ENCODE measurements around the gene GOSR1.
"Not testable (repeated sequence)": the region's sequence is repeated elsewhere in the genome, so short reads cannot be mapped to it uniquely, and the experiment has no call there.

Gene GOSR1

GRCh38 chr17:30567231-30568116 is 90.3 kb downstream of the GOSR1 start:
- H3K9ac ChIP-seq (ENCODE audit: low read depth, low read length): no peak overlapping the region
- H3K36me3 ChIP-seq (ENCODE audit: insufficient read depth, low read length): no peaks in the 10 kb centered on the region
- H3K4me1 ChIP-seq (ENCODE audit: insufficient read depth, low read length): peaks cover 15% of the 10 kb centered on the region
- no peaks in the 10 kb centered on the region for H3K9me3 ChIP-seq (ENCODE audit: control insufficient read depth, insufficient read depth, low read length)

GRCh38 chr17:30568117-30568430 is 90.9 kb downstream of the GOSR1 start:
- no peak overlapping the region for H3K9ac ChIP-seq (ENCODE audit: low read depth, low read length)
- H3K4me1 ChIP-seq (ENCODE audit: insufficient read depth, low read length): peaks cover 15% of the 10 kb centered on the region
- H3K9me3 ChIP-seq (ENCODE audit: control insufficient read depth, insufficient read depth, low read length): no peaks in the 10 kb centered on the region
- no peaks in the 10 kb centered on the region for H3K36me3 ChIP-seq (ENCODE audit: insufficient read depth, low read length)

DNA sequence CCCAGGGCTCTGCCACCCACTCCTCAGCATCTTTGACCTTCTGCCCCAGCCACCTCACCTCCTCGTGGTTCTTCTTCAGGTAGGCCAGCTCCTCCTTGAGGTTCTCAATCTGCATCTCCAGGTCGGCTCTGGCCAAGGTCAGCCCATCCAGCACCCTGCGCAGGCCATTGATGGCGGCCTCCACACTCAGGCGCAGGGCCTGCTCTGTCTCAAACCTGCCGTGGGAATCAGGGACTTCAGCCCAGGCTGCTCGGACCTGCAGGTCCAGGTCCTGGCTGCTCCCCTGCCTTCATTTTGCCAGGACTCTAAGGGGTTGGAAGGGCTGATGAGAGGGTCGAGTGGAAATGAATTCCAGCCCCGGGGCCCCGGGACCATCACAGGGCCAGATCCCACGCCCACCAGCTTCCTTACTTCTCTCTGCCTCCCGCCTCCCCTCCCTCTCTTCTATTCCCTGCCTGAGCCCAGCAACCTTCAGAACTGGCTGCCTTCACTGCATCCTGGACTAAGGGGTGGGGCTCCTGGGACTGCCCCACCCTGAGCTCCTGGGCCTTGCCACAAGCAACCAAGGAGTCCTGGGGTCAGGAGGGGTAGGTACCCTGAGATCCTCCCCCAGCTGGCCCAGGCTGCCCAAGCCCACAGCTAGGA is 92.4 kb downstream of the GOSR1 start:
- H3K9ac ChIP-seq (ENCODE audit: low read depth, low read length); H3K9me3 ChIP-seq (ENCODE audit: control insufficient read depth, insufficient read depth, low read length); H3K36me3 ChIP-seq (ENCODE audit: insufficient read depth, low read length): not testable (repeated sequence)
- H3K4me1 ChIP-seq (ENCODE audit: insufficient read depth, low read length): peaks cover 16% of the 10 kb centered on the region

- Histone ChIP-seq H3K9ac (ENCODE audit: low read depth, low read length) (no peak overlapping the region), H3K9me3 (ENCODE audit: control insufficient read depth, insufficient read depth, low read length) (no peaks in the 10 kb centered on the region), H3K4me1 (ENCODE audit: insufficient read depth, low read length) (peaks cover 16% of the 10 kb centered on the region), H3K36me3 (ENCODE audit: insufficient read depth, low read length) (no peaks in the 10 kb centered on the region)
Observed at GRCh38 chr17:30570191-30570590, 93.0 kb downstream of the GOSR1 start.

- no peaks in the 10 kb centered on the region for H3K36me3 ChIP-seq (ENCODE audit: insufficient read depth, low read length)
- H3K9ac ChIP-seq (ENCODE audit: low read depth, low read length): no peak overlapping the region
- H3K9me3 ChIP-seq (ENCODE audit: control insufficient read depth, insufficient read depth, low read length): no peaks in the 10 kb centered on the region
- H3K4me1 ChIP-seq (ENCODE audit: insufficient read depth, low read length): peaks cover 15% of the 10 kb centered on the region
Observed at GRCh38 chr17:30570596-30571265, 93.5 kb downstream of the GOSR1 start.

- not testable (repeated sequence) for H3K9me3 ChIP-seq (ENCODE audit: control insufficient read depth, insufficient read depth, low read length); H3K36me3 ChIP-seq (ENCODE audit: insufficient read depth, low read length); H3K4me1 ChIP-seq (ENCODE audit: insufficient read depth, low read length); H3K9ac ChIP-seq (ENCODE audit: low read depth, low read length)
Observed at GRCh38 chr17:30571404-30571803, 94.2 kb downstream of the GOSR1 start.

DNA sequence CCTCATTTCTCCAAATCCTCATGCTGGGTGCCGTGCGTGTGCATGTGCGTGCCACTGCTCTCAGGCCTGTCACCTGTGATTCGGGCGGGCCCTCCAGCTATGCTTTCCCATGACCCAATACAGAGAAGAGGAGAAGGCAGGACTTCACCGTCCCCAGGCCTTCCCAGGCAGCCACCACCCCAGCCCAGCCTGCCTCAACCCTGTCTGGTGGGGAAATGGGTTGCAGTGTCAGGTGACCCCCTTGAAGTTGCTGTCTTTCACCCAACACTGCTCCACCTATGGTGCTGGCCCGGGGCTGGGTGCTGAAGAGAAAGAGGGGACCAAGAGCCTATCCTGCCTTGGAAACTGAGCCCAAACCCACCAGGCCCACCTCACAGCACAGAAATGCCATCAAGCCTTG is 94.7 kb downstream of the GOSR1 start:
- Histone ChIP-seq H3K36me3 (ENCODE audit: insufficient read depth, low read length) (no peaks in the 10 kb centered on the region), H3K9ac (ENCODE audit: low read depth, low read length) (no peak overlapping the region), H3K9me3 (ENCODE audit: control insufficient read depth, insufficient read depth, low read length) (no peaks in the 10 kb centered on the region), H3K4me1 (ENCODE audit: insufficient read depth, low read length) (peaks cover 7% of the 10 kb centered on the region; the same call in 1 of the 2 replicates)

- H3K9ac ChIP-seq (ENCODE audit: low read depth, low read length); H3K36me3 ChIP-seq (ENCODE audit: insufficient read depth, low read length); H3K9me3 ChIP-seq (ENCODE audit: control insufficient read depth, insufficient read depth, low read length); H3K4me1 ChIP-seq (ENCODE audit: insufficient read depth, low read length): not testable (repeated sequence)
Observed at GRCh38 chr17:30572651-30573554, 95.7 kb downstream of the GOSR1 start.

DNA sequence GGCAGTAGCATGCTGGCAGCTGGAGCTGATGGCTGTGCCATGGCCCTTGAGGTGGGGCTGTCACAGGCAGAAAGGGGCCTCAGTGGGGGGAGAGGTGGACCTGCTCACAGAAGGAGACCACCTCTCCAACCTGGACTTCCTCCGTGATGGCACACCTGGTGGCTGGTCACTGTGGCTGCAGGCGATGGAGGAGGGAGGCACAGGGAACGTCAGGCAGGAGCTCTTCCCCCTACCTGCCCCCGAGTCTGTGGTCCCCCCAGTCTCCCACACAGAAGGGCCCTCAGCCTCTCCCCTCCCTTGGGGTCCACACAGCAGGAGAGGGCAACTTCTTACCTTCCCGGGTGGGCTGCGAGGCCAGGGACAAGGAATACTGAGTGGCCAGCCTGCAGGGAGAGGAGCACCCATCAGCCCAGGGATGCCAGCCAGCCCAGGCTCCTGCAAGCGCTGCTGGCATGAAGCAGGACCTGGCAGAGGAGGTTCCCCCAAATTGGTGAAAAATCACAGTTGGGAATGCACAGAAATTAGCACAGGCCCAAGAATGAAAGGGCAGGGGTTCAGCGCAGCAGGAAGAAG is 96.5 kb downstream of the GOSR1 start:
- H3K9me3 ChIP-seq (ENCODE audit: control insufficient read depth, insufficient read depth, low read length): no peaks in the 10 kb centered on the region
- H3K4me1 ChIP-seq (ENCODE audit: insufficient read depth, low read length): peaks cover 7% of the 10 kb centered on the region; the same call in 1 of the 2 replicates
- no peaks in the 10 kb centered on the region for H3K36me3 ChIP-seq (ENCODE audit: insufficient read depth, low read length)
- no peak overlapping the region for H3K9ac ChIP-seq (ENCODE audit: low read depth, low read length)

GRCh38 chr17:30574309-30574708 is 97.1 kb downstream of the GOSR1 start:
- H3K9me3 ChIP-seq (ENCODE audit: control insufficient read depth, insufficient read depth, low read length); H3K36me3 ChIP-seq (ENCODE audit: insufficient read depth, low read length); H3K9ac ChIP-seq (ENCODE audit: low read depth, low read length): not testable (repeated sequence)
- H3K4me1 ChIP-seq (ENCODE audit: insufficient read depth, low read length): peaks cover 10% of the 10 kb centered on the region; the same call in 1 of the 2 replicates

- not testable (repeated sequence) for H3K9ac ChIP-seq (ENCODE audit: low read depth, low read length); H3K9me3 ChIP-seq (ENCODE audit: control insufficient read depth, insufficient read depth, low read length); H3K36me3 ChIP-seq (ENCODE audit: insufficient read depth, low read length)
- peaks cover 15% of the 10 kb centered on the region for H3K4me1 ChIP-seq (ENCODE audit: insufficient read depth, low read length)
Observed at GRCh38 chr17:30574806-30575205, 97.6 kb downstream of the GOSR1 start.

GRCh38 chr17:30575648-30576325 is 98.6 kb downstream of the GOSR1 start:
- H3K9ac ChIP-seq (ENCODE audit: low read depth, low read length): peak overlapping the region; percentile 15; the same call in 1 of the 2 replicates
- not testable (repeated sequence) for H3K36me3 ChIP-seq (ENCODE audit: insufficient read depth, low read length); H3K9me3 ChIP-seq (ENCODE audit: control insufficient read depth, insufficient read depth, low read length)
- H3K4me1 ChIP-seq (ENCODE audit: insufficient read depth, low read length): peaks cover 18% of the 10 kb centered on the region

DNA sequence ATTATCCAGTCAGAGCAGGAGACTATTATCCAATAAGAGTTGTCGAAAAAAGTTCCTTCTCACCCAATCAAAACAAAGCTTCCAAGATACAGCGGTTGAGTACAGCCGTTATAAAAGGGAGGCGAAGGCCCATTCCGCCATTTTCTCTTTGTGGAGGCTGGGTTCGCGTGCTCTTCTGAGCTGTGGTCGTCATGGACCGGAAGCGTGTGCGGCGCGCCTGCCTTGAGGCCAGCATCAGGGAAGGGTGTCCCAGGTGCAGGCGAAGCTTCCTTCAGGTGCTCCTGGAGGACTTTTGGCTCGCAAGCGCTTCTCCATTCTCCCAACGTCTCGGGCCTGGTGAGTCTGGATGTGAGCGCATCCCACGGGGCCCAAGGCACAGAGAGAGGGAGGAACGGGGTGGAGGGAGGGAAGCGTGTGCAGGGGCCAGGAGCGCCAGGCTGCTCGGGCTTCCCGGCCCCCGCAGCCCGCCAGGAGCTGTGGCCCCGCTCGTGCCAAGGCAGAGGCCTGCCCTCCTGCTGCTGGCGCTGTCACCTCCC is 99.2 kb downstream of the GOSR1 start:
- Histone ChIP-seq H3K9me3 (ENCODE audit: control insufficient read depth, insufficient read depth, low read length) (no peaks in the 10 kb centered on the region), H3K36me3 (ENCODE audit: insufficient read depth, low read length) (no peaks in the 10 kb centered on the region), H3K4me1 (ENCODE audit: insufficient read depth, low read length) (peaks cover 18% of the 10 kb centered on the region), H3K9ac (ENCODE audit: low read depth, low read length) (peak overlapping the region; percentile 28; the same call in 1 of the 2 replicates)

Measured in ES-I3 (cell line).